ENCODE data around the gene ZNF524. TPM values are rescaled to one million over a fixed set of nuclear protein-coding genes. Genes with fewer than 3 reads are reported as not detected.

The ZNF524 gene
- total and polyA plus RNA-seq, 2 experiments from 2014 or later, result 17.8 to 18.2 TPM

DNA sequence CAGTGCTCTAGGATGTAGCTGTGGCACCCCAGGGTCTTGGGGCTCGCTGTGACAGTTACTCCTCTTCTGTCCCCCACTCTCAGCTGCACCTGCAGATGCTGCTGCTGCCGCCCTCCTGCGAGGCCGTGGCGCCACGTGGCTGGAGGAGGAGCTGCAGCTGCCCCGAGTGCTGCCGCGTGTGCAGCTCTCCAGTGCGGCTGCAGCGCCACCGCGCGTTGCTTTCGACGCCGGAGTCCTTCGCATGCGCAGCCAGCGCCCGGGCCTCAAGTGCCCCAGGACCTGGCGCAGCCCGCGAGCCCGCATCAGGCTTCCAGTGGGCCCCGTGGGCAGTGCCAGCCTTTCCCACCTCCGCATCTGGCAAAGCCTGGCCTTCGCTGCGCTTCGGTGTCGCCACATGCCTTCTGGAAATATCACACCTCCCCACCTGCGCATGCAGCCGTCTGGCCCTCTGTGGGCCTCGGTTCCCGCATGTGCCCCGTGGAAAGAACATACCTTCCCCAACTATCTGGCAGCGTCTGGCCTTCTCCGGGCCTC lies 40.0 kb downstream of the ZNF524 start:
- in situ Hi-C loops (cut with MboI), result loop anchor here (25.0 kb wide), 1 partner anchor 503 kb away; the partner anchor contains the start of gene TNNT1
- Histone ChIP-seq H4K20me1 (ENCODE audit: insufficient read depth) (no peaks in the 10 kb centered on the region), H3K9ac (peak overlapping the region; percentile 87), H3K9me2 (ENCODE audit: insufficient read depth) (no peaks in the 10 kb centered on the region), H3K36me3 (ENCODE audit: low read depth) (peaks cover 5% of the 10 kb centered on the region; the same call in 1 of the 2 replicates), H3K4me1 (ENCODE audit: insufficient read depth) (peaks cover 29% of the 10 kb centered on the region), H3K27me3 (replicated peaks; ENCODE audit: insufficient read depth) (no peaks in the 10 kb centered on the region), H3K4me2 (ENCODE audit: unreplicated experiment) (peak overlapping the region; percentile 90), H3K27ac (peak overlapping the region; percentile 80), H2AFZ (peak overlapping the region; percentile 64), H3K4me3 (peak overlapping the region; percentile 87), H3F3A (ENCODE audit: insufficient read depth) (peaks cover 30% of the 10 kb centered on the region), H3K79me2 (ENCODE audit: insufficient read depth) (peaks cover 69% of the 10 kb centered on the region), H3K9me3 (ENCODE audit: low read depth) (no peaks in the 10 kb centered on the region)
- peak; percentile 93 for DNase-seq
- WGBS, 2 experiments (ENCODE audit: low coverage in 1 of 2, low lambda C conversion rate in 2 of 2, missing lambda C conversion rate in 2 of 2), result 4 to 6% methylated on average over 23 to 36 of the region's 38 CpGs
- TF ChIP-seq EZH2phosphoT487 (IDR thresholded peaks at IDR 0.05; ENCODE audit: insufficient read depth, low read depth) (no peak), EZH2 (IDR thresholded peaks at IDR 0.05; ENCODE audit: insufficient read depth, poor library complexity, severe bottlenecking) (no peak)

DNA sequence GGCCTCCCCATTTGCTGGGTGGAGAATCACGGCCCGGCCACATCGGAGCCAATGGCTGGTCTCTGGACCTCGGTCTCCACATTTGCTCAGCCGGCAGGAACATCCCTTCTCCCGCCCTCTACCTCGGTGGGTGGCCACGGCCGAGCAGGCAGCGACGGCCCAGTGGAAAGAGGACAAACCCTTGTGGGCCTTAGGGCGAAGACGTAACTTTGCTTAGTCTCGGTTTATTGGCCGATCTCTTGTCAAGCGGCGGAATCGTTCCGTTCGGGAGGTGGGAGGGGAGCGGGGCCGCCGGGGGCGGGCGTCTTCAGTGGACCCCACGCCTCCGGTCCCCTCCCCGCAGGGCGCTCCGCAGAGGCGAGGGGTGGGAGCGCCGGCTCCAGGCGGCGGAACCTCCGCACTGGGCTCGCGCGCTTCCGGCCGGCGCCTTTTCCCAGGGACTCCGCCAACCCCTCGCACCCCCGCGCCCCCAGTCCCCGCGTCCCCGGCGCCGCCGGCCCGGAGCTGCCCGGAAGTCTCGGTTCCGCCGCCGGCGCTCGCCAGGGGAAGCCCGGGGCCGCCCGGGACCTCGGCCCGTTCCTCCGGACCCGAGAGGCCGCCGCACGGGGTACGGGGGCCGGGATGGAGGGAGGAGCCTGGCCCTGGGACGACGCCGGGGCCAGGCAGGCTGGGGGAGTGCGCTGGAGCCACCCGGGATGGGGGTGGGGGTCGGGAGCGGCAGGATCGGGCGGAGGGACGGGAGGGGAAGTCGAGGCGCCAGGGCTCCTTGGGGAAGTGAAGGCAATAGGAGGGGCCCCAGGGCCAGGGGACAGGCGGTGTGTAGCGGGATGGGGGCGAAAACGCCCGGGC lies 40.7 kb downstream of the ZNF524 start, which contains the start of gene ZNF580:
Gene ZNF580, plus strand, starts transcription at position 426 of the 849 bp plus-strand sequence. CDS start 1,507 bp downstream, outside the sequence.
- 0 to 2% methylated on average over 12 to 85 of the region's 89 CpGs for WGBS, 2 experiments (ENCODE audit: low coverage in 1 of 2, low lambda C conversion rate in 2 of 2, missing lambda C conversion rate in 2 of 2)
- peak within 1 kb of the TSS; percentile 80 for H3K27ac ChIP-seq
- H3K4me1 ChIP-seq (ENCODE audit: insufficient read depth), result peaks cover 27% of the 10 kb centered on the region
- no peaks in the 10 kb centered on the region for H3K9me2 ChIP-seq (ENCODE audit: insufficient read depth)
- in situ Hi-C loops (cut with MboI), result loop anchor here (25.0 kb wide), 1 partner anchor 504 kb away; the partner anchor contains the start of gene TNNT1
- peak within 1 kb of the TSS; percentile 64 for H2AFZ ChIP-seq
- no peaks in the 10 kb centered on the region for H3K27me3 ChIP-seq (replicated peaks; ENCODE audit: insufficient read depth)
- H3F3A ChIP-seq (ENCODE audit: insufficient read depth), result peaks cover 34% of the 10 kb centered on the region
- H3K4me2 ChIP-seq (ENCODE audit: unreplicated experiment), result peak within 1 kb of the TSS; percentile 90
- TF ChIP-seq EZH2 (IDR thresholded peaks at IDR 0.05; ENCODE audit: insufficient read depth, poor library complexity, severe bottlenecking) (no peak), EZH2phosphoT487 (IDR thresholded peaks at IDR 0.05; ENCODE audit: insufficient read depth, low read depth) (no peak)
- peaks cover 69% of the 10 kb centered on the region for H3K79me2 ChIP-seq (ENCODE audit: insufficient read depth)
- peak; percentile 78 for DNase-seq
- H3K9me3 ChIP-seq (ENCODE audit: low read depth), result no peaks in the 10 kb centered on the region
- no peaks in the 10 kb centered on the region for H4K20me1 ChIP-seq (ENCODE audit: insufficient read depth)
- H3K36me3 ChIP-seq (ENCODE audit: low read depth), result peaks cover 10% of the 10 kb centered on the region; the same call in 1 of the 2 replicates
- peak within 1 kb of the TSS; percentile 87 for H3K9ac ChIP-seq
- H3K4me3 ChIP-seq, result peak within 1 kb of the TSS; percentile 87

DNA sequence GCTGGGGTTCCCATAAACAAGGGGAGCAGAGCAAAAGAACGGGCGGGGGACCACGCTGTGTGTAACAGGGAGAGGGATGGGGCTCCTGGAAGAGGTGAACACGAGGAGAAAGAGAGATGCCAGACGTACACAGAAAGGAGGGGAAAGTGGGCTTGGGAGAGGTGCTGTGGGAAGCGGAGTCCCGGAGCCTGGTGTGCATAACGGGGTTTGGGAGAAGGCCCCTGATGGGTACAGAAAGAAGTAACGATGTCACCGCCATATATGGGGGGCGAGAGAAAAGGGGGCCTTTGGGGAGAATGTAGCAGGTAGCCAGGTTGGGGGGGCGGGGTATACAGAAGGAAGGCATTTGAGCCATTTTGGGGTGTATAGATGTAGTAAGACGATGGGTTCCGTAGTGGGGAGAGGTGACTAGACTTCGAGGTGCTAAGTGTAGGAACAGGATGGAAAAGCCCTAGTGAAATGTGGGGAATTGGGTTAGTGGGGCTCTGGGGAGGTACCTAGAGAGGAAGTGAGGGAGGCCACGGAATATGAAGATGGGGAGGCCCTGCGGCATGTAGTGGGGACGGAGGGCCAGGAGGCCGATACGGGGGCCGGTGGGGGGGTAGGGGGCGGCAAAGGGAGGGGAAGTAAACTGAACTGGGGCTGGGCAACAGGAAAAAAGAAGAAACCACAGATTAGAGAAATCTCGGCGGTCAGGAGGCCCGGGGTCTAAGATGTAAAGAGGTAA lies 41.5 kb downstream of the ZNF524 start:
- Histone ChIP-seq H3K9ac (peak overlapping the region; percentile 87), H3K4me1 (ENCODE audit: insufficient read depth) (peaks cover 19% of the 10 kb centered on the region), H3K4me2 (ENCODE audit: unreplicated experiment) (peak overlapping the region; percentile 90), H3K9me2 (ENCODE audit: insufficient read depth) (no peaks in the 10 kb centered on the region), H3K4me3 (peak overlapping the region; percentile 87), H2AFZ (peak overlapping the region; percentile 64), H3K27me3 (replicated peaks; ENCODE audit: insufficient read depth) (no peaks in the 10 kb centered on the region), H3K79me2 (ENCODE audit: insufficient read depth) (peaks cover 69% of the 10 kb centered on the region), H3K9me3 (ENCODE audit: low read depth) (no peaks in the 10 kb centered on the region), H4K20me1 (ENCODE audit: insufficient read depth) (no peaks in the 10 kb centered on the region), H3F3A (ENCODE audit: insufficient read depth) (peaks cover 35% of the 10 kb centered on the region), H3K36me3 (ENCODE audit: low read depth) (peaks cover 10% of the 10 kb centered on the region; the same call in 1 of the 2 replicates), H3K27ac (peak overlapping the region; percentile 80)
- WGBS, 2 experiments (ENCODE audit: low coverage in 1 of 2, low lambda C conversion rate in 2 of 2, missing lambda C conversion rate in 2 of 2), result 1 to 2% methylated on average over 13 to 25 of the region's 25 CpGs
- in situ Hi-C loops (cut with MboI), result loop anchor here (25.0 kb wide), 1 partner anchor 504 kb away; the partner anchor contains the start of gene TNNT1
- DNase-seq, result peak; percentile 61
- TF ChIP-seq EZH2 (IDR thresholded peaks at IDR 0.05; ENCODE audit: insufficient read depth, poor library complexity, severe bottlenecking), result no peak

Data from GM23248 (cell line).